ENCODE measurements around the gene RHBDF2. TPM values are rescaled to one million over a fixed set of nuclear protein-coding genes. Genes with fewer than 3 reads are reported as not detected.

The RHBDF2 gene
- total RNA-seq, 1 experiment from 2014 or later: 19.7 TPM

DNA sequence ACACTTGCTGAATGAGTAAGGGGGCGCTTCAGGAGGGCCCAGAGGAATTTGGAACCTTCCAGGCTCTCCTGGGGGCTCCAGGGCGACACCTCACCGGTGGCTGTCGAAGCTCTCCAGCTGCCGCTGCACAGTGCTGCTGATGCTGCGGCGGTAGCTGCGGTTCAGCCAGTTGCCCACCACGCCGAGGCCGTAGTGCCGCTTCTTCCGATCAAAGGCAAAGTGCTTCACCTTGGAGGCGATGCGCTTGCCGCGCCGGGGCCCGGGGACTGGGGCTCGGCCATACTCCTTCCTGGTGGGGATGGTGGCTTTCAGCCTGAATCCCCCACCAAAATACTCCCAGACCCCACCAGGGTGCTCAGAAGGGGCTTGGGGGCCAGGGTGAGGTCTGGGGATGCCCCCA, 24.5 kb downstream of the RHBDF2 start:
- Histone ChIP-seq H2AK5ac (ENCODE audit: insufficient read length, low read length) (no peak overlapping the region), H3K79me1 (ENCODE audit: insufficient read depth, low read depth, low read length, poor library complexity, severe bottlenecking) (no peaks in the 10 kb centered on the region), H3K9me3 (ENCODE audit: control insufficient read depth, low read depth, low read length) (no peaks in the 10 kb centered on the region), H3K23ac (ENCODE audit: insufficient read length, low read depth, low read length) (no peak overlapping the region), H3K4ac (ENCODE audit: low read depth, low read length) (no peak overlapping the region), H3K14ac (ENCODE audit: insufficient read depth, low read length) (no peak overlapping the region), H2BK12ac (ENCODE audit: insufficient read length, low read depth, low read length) (no peak overlapping the region), H2BK120ac (ENCODE audit: low read depth, low read length, poor library complexity, severe bottlenecking) (no peak overlapping the region), H2AFZ (ENCODE audit: low read length) (no peak overlapping the region), H4K91ac (ENCODE audit: insufficient read length, low read depth, low read length) (no peak overlapping the region), H3T11ph (ENCODE audit: low read length) (no peak overlapping the region), H3K9ac (ENCODE audit: extremely low read depth, insufficient read length, low read length) (no peak overlapping the region), H3K27me3 (ENCODE audit: insufficient read depth, low read length) (no peaks in the 10 kb centered on the region), H3K79me2 (ENCODE audit: insufficient read depth, low read length) (no peaks in the 10 kb centered on the region), H2BK5ac (ENCODE audit: insufficient read length, low read length) (no peak overlapping the region), H3K4me1 (ENCODE audit: insufficient read depth, low read length) (no peaks in the 10 kb centered on the region), H3K27ac (ENCODE audit: insufficient read length, low read depth, low read length) (no peak overlapping the region), H3K18ac (ENCODE audit: insufficient read length, low read depth, low read length) (no peak overlapping the region), H4K5ac (ENCODE audit: insufficient read length, low read depth, low read length) (no peak overlapping the region), H4K20me1 (ENCODE audit: control insufficient read depth, insufficient read depth, insufficient read length) (no peaks in the 10 kb centered on the region), H3K4me2 (ENCODE audit: insufficient read depth, insufficient read length, low read length) (no peak overlapping the region), H2BK15ac (ENCODE audit: low read depth, low read length) (no peak overlapping the region), H3K23me2 (ENCODE audit: insufficient read length, low read depth, low read length, poor library complexity, severe bottlenecking) (no peaks in the 10 kb centered on the region), H2BK20ac (ENCODE audit: low read depth, low read length, poor library complexity, severe bottlenecking) (no peak overlapping the region), H4K8ac (replicated peaks; ENCODE audit: insufficient read length, low read depth, low read length) (no peak overlapping the region), H3K56ac (ENCODE audit: insufficient read length, low read depth, low read length) (no peak overlapping the region)
- no peaks in the 10 kb centered on the region for H3K27me3 Mint-ChIP-seq (ENCODE audit: low read depth)
- H3K9me3 Mint-ChIP-seq: no peaks in the 10 kb centered on the region; a peak in 1 of 5 replicates
- TF ChIP-seq, protein P1, sequence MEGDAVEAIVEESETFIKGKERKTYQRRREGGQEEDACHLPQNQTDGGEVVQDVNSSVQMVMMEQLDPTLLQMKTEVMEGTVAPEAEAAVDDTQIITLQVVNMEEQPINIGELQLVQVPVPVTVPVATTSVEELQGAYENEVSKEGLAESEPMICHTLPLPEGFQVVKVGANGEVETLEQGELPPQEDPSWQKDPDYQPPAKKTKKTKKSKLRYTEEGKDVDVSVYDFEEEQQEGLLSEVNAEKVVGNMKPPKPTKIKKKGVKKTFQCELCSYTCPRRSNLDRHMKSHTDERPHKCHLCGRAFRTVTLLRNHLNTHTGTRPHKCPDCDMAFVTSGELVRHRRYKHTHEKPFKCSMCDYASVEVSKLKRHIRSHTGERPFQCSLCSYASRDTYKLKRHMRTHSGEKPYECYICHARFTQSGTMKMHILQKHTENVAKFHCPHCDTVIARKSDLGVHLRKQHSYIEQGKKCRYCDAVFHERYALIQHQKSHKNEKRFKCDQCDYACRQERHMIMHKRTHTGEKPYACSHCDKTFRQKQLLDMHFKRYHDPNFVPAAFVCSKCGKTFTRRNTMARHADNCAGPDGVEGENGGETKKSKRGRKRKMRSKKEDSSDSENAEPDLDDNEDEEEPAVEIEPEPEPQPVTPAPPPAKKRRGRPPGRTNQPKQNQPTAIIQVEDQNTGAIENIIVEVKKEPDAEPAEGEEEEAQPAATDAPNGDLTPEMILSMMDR (conservative IDR thresholded peaks at IDR 0.05): no peak
- H3K36me3 Mint-ChIP-seq (ENCODE audit: insufficient read depth in 1 of 3, low read depth in 3 of 3): peaks cover under 1 to 18% (median 3%) of the 10 kb centered on the region in 3 experiments; a peak in 5 of 7 replicates
- H3K4me1 Mint-ChIP-seq: no peaks in the 10 kb centered on the region
- H3K4me3 Mint-ChIP-seq: no peak overlapping the region
- no CpG with 5 or more reads among the region's 20 CpGs for WGBS (ENCODE audit: extremely low coverage, insufficient read length, low lambda C conversion rate)
- no peak for DNase-seq
- no peak overlapping the region for H3K27ac Mint-ChIP-seq

Measured in H9 (cell line).